Vagina (tissue), 2 donors: ENCODE data around the gene TPRN. TPM values are rescaled to one million over a fixed set of nuclear protein-coding genes. Genes with fewer than 3 reads are reported as not detected.

ENCODE experiments used
- DNase-seq, 2 donors: peaks; one replicate each; pipeline ENCODE4 v3.0.0-alpha.2; 2017; ENCODE audit errors: extremely low spot score in 2 of 2
- H3K27ac ChIP-seq: fragments of 200-600 bp; sonication (generic); one replicate; pipeline ENCODE4 v1.5.1; 2019
- H3K27me3 ChIP-seq: fragments of 200-600 bp; sonication (generic); one replicate; pipeline ENCODE4 v1.5.1; 2019
- H3K36me3 ChIP-seq, 2 donors: fragments of 200-600 bp; sonication (generic); one replicate each; pipeline ENCODE4 v1.5.1; 2017 to 2019
- H3K4me1 ChIP-seq: fragments of 200-600 bp; sonication (generic); one replicate; pipeline ENCODE4 v1.5.1; 2019
- H3K4me3 ChIP-seq, 2 donors: fragments of 200-600 bp; sonication (generic); 1 replicate in 1 of 2; 2 replicates in 1 of 2; pipeline ENCODE4 v1.5.1; 2016 to 2019
- H3K9me3 ChIP-seq: fragments of 200-600 bp; sonication (generic); one replicate; pipeline ENCODE4 v1.5.1; 2019
- CTCF ChIP-seq, 3 experiments: fragments of 450-650 bp in 2 of 3; fragments of 200-600 bp in 1 of 3; sonication (generic) in 1 of 3; IDR thresholded peaks; one replicate each; pipeline ENCODE4 v1.5.1; 2017 to 2019; ENCODE audit warnings: antibody characterized with exemption in 3 of 3, mild to moderate bottlenecking in 2 of 3, moderate library complexity in 2 of 3
- POLR2A ChIP-seq, 2 donors: fragments of 450-650 bp; IDR thresholded peaks; one replicate each; pipeline ENCODE4 v1.6.1; 2017; ENCODE audit warnings: antibody characterized with exemption in 2 of 2, mild to moderate bottlenecking in 2 of 2, moderate library complexity in 2 of 2
- POLR2AphosphoS5 ChIP-seq, 2 donors: sonication (generic); formaldehyde crosslinking; IDR thresholded peaks; one replicate each; pipeline ENCODE4 v1.9.0; 2017; ENCODE audit warnings: antibody characterized with exemption in 2 of 2, mild to moderate bottlenecking in 2 of 2, low read depth in 1 of 2; ENCODE audit not compliant: insufficient read depth in 1 of 2
- intact Hi-C: fragments of 100-400 bp; cut with DNase I; formaldehyde crosslinking; loops from one replicate; pipeline ENCODE4 v1.15.1; 2023
- total RNA-seq: library from RNA; depleted of rRNA; stranded (reverse); fragments of >200 nt; gene quantifications from one replicate; pipeline ENCODE4 v1.2.3, GENCODE V29; 2016

Gene TPRN
- total RNA-seq, 1 donor from 2014 or later: 6.9 TPM

- H3K9me3 ChIP-seq: no peaks in the 10 kb centered on the region
- H3K4me1 ChIP-seq: peaks cover 33% of the 10 kb centered on the region
- H3K27ac ChIP-seq: no peak overlapping the region
- peak overlapping the region; percentile 4 to 24 for H3K4me3 ChIP-seq
- no peaks in the 10 kb centered on the region for H3K36me3 ChIP-seq
- peaks cover 42% of the 10 kb centered on the region for H3K27me3 ChIP-seq
- TF ChIP-seq CTCF (IDR thresholded peaks at IDR 0.05) (no peak), POLR2AphosphoS5 (IDR thresholded peaks at IDR 0.05; ENCODE audit: insufficient read depth in 1 of 2, low read depth in 1 of 2) (no peak), POLR2A (IDR thresholded peaks at IDR 0.05) (no peak)
- DNase-seq: no peak
- intact Hi-C loops: loop anchor here (10.0 kb wide), 1 partner anchor 252 kb away; no protein-coding TSS in a partner anchor
Measured at GRCh38 chr9:137162505-137163364, 37.8 kb downstream of the TPRN start.

GRCh38 chr9:137161558-137162486 lies 38.7 kb downstream of the TPRN start:
- intact Hi-C loops: loop anchor here (10.0 kb wide), 1 partner anchor 253 kb away; no protein-coding TSS in a partner anchor
- Histone ChIP-seq H3K36me3 (no peaks in the 10 kb centered on the region), H3K9me3 (no peaks in the 10 kb centered on the region), H3K4me1 (peaks cover 30% of the 10 kb centered on the region), H3K27me3 (peaks cover 34% of the 10 kb centered on the region), H3K27ac (no peak overlapping the region), H3K4me3 (peak overlapping the region; percentile 4 to 5)
- TF ChIP-seq POLR2AphosphoS5 (IDR thresholded peaks at IDR 0.05; ENCODE audit: insufficient read depth in 1 of 2, low read depth in 1 of 2) (no peak), POLR2A (IDR thresholded peaks at IDR 0.05) (no peak), CTCF (IDR thresholded peaks at IDR 0.05) (no peak)
- DNase-seq: no peak

GRCh38 chr9:137160716-137161557 lies 39.6 kb downstream of the TPRN start:
- H3K9me3 ChIP-seq: no peaks in the 10 kb centered on the region
- H3K36me3 ChIP-seq: no peaks in the 10 kb centered on the region
- peaks cover 26% of the 10 kb centered on the region for H3K27me3 ChIP-seq
- no peak overlapping the region for H3K4me3 ChIP-seq
- intact Hi-C loops: loop anchor here (10.0 kb wide), 1 partner anchor 254 kb away; no protein-coding TSS in a partner anchor
- H3K4me1 ChIP-seq: peaks cover 37% of the 10 kb centered on the region
- H3K27ac ChIP-seq: no peak overlapping the region
- TF ChIP-seq POLR2A (IDR thresholded peaks at IDR 0.05) (no peak), CTCF (IDR thresholded peaks at IDR 0.05) (no peak), POLR2AphosphoS5 (IDR thresholded peaks at IDR 0.05; ENCODE audit: insufficient read depth in 1 of 2, low read depth in 1 of 2) (no peak)
- no peak for DNase-seq

- Histone ChIP-seq H3K4me1 (peaks cover 37% of the 10 kb centered on the region), H3K27ac (no peak overlapping the region), H3K27me3 (peaks cover 21% of the 10 kb centered on the region), H3K4me3 (no peak overlapping the region), H3K36me3 (no peaks in the 10 kb centered on the region), H3K9me3 (no peaks in the 10 kb centered on the region)
- no peak for DNase-seq
- intact Hi-C loops: loop anchor here (10.0 kb wide), 1 partner anchor 255 kb away; no protein-coding TSS in a partner anchor
- no peak for TF ChIP-seq POLR2AphosphoS5 (IDR thresholded peaks at IDR 0.05; ENCODE audit: insufficient read depth in 1 of 2, low read depth in 1 of 2)
- TF ChIP-seq POLR2A (IDR thresholded peaks at IDR 0.05): no peak
- TF ChIP-seq CTCF (IDR thresholded peaks at IDR 0.05): no peak
Measured at GRCh38 chr9:137160054-137160425, 40.5 kb downstream of the TPRN start.
